HCT116 (cell line): Measurements from ENCODE around the gene INPP4A.

Source experiments
- SP1 ChIP-seq: IDR thresholded peaks from 2 replicates; pipeline ENCODE4 v1.6.1; 2012; ENCODE audit warnings: low read depth
- TF ChIP-seq, protein P1 (sequence below), 3 experiments: fragments of 200-600 bp in 1 of 3; sonication (generic) in 1 of 3; IDR thresholded peaks in 2 of 3; conservative IDR thresholded peaks in 1 of 3; 2 replicates each; pipeline ENCODE4 v1.5.1; 2012 to 2017; ENCODE audit warnings: low read depth in 2 of 3, low read length in 2 of 3, antibody characterized with exemption in 1 of 3, borderline replicate concordance in 1 of 3, control low read depth in 1 of 3, mild to moderate bottlenecking in 1 of 3, mixed read lengths in 1 of 3, mixed run types in 1 of 3, moderate library complexity in 1 of 3; ENCODE audit not compliant: insufficient read depth in 1 of 3

DNA sequence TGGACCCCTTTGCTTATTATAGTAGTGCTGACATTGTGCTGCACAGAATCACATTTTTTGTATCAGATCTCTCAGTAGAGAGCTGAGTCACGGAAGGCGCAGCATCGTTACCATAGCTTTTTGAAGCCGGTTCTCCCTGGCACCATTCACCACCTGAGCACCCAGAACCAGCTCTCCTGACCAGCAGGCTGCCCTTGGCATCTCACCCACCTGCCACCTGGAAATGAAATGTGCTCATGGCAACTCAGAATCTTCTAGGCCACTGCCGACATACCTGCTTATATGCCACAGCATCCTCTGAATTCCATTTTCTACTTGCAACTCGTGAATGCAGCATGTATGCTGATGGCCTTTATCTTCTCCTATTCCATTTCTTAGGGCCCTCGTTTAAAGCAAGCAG lies 100.9 kb downstream of the INPP4A start:
- TF ChIP-seq, protein P1, sequence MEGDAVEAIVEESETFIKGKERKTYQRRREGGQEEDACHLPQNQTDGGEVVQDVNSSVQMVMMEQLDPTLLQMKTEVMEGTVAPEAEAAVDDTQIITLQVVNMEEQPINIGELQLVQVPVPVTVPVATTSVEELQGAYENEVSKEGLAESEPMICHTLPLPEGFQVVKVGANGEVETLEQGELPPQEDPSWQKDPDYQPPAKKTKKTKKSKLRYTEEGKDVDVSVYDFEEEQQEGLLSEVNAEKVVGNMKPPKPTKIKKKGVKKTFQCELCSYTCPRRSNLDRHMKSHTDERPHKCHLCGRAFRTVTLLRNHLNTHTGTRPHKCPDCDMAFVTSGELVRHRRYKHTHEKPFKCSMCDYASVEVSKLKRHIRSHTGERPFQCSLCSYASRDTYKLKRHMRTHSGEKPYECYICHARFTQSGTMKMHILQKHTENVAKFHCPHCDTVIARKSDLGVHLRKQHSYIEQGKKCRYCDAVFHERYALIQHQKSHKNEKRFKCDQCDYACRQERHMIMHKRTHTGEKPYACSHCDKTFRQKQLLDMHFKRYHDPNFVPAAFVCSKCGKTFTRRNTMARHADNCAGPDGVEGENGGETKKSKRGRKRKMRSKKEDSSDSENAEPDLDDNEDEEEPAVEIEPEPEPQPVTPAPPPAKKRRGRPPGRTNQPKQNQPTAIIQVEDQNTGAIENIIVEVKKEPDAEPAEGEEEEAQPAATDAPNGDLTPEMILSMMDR (IDR thresholded peaks at IDR 0.05 in 2 of 3, conservative IDR thresholded peaks at IDR 0.05 in 1 of 3; ENCODE audit: borderline replicate concordance in 1 of 3, insufficient read depth in 1 of 3, low read depth in 2 of 3, low read length in 2 of 3), result no peak
- no peak for TF ChIP-seq SP1
